ENCODE results near the gene TANC2. TPM values are rescaled to one million over a fixed set of nuclear protein-coding genes. Genes with fewer than 3 reads are reported as not detected.

TANC2 gene
- total RNA-seq: 8.5 and 31.1 TPM in 2 replicates

DNA sequence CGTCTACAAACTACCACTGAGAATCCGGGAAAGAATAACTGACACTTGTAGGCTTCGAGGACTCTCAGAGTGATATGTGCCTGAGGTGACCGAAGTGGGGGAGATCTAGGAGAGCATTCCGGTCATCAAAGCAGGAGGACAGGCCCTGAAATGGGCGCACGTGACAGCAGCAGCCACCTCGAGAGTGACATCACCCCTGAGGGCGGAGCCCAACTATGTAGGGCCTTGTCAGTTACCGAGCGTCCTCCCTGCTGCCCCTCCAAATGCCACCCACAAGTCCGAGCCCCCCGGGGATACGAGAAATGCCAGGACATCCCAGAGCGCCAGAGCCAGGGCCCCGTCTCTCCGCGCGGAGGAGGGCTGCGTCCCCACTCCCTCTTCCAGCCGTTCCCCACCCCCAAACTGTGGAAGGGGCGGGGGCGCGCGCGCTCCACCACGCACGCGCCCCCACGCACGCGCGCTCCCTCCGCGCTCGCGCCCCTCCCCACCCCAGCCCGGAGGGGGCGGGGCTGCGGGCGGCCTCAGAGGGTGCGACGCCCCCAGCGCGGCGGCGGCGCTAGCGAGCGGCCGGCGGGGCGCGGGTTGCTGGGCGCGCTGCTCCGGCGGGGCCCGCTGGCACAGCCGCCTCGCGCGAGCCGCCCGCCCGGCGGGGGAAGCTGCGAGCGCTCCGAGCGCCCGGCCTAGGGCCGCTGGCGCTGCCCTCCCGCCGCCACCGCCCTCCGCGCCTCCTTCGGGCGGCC lies at the start of gene TANC2:
Gene TANC2 (plus strand): TSS at position 550 of the 740 bp plus-strand sequence. CDS start 43,325 bp downstream, outside the sequence.
- TF ChIP-seq CTCF (conservative IDR thresholded peaks at IDR 0.05; ENCODE audit: low read depth, low read length): no peak
- no peak for DNase-seq (ENCODE audit: low read depth)
- H3K4me3 ChIP-seq (ENCODE audit: low read depth, low read length): peak within 1 kb of the TSS; percentile 90

DNA sequence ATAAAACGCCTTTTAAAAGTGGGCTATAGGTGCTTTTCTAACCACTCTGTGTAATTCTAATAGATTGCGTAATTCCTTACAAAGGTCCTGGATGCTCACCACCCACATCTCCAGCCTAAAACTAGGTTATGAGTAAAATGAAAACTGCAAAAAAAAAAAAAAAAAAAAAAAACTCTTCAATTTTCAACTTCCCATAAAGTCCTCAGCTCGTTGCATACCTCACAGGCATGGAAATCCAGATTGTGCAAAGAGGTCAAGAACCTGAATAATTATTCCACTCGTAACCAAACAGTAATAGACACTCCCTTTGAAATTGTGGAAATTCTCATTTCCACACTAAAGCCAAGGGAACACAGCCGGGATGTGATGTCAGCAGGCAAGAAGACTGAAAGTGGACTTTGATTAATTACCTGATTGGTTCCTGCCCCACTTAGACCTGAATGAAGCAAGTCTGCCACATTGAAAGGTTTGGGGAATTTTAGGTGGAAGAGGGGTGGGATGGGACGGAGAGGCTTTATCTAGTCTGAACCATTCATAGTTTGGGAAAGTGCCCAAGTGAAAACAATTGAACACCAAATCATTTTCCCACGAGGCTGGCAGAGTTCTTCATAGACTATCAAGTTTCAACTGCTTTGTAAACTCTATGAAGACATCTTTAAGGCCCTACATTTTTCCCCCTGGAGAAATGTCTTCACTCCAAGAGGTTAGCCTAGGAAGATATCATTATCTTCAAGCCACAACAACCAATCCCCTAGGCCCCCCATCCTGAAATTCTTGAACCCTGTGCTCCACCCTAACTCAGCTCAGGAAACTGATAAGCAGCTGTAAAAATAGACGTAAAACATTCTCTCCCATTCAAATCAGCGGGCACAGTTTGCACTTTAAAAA lies 49.1 kb upstream of the TANC2 start:
- no peak overlapping the region for H3K4me3 ChIP-seq (ENCODE audit: low read depth, low read length)
- no peak for DNase-seq (ENCODE audit: low read depth)
- no peak for TF ChIP-seq CTCF (conservative IDR thresholded peaks at IDR 0.05; ENCODE audit: low read depth, low read length)

- no peak for TF ChIP-seq CTCF (conservative IDR thresholded peaks at IDR 0.05; ENCODE audit: low read depth, low read length)
- H3K4me3 ChIP-seq (ENCODE audit: low read depth, low read length): no peak overlapping the region
- no peak for DNase-seq (ENCODE audit: low read depth)
These were observed 46.6 kb upstream of the TANC2 start for GRCh38 chr17:62919388-62919787.

- TF ChIP-seq CTCF (conservative IDR thresholded peaks at IDR 0.05; ENCODE audit: low read depth, low read length): no peak
- DNase-seq (ENCODE audit: low read depth): no peak
- H3K4me3 ChIP-seq (ENCODE audit: low read depth, low read length): no peak overlapping the region
These were observed 45.7 kb upstream of the TANC2 start for GRCh38 chr17:62920300-62920699.

DNA sequence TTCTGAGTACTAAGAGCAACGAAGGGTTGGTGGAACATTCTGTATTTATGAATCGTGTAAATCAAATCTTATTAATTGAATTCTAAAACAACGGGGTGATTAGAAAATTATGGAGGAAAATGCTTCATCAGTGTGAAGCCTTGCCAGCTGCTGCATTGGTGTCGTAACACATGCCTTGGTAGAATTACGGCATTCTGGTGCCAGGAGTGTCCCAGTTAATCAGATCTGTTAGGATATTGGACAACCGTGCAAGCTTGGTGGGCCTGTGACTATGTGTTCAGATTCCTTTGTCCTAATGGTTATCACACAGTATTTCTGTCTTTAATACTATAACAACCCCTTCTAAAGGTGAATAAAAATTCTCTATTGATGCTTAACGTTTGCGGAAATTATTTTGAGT lies 44.2 kb upstream of the TANC2 start:
- no peak for TF ChIP-seq CTCF (conservative IDR thresholded peaks at IDR 0.05; ENCODE audit: low read depth, low read length)
- no peak overlapping the region for H3K4me3 ChIP-seq (ENCODE audit: low read depth, low read length)
- DNase-seq (ENCODE audit: low read depth): no peak

- no peak for DNase-seq (ENCODE audit: low read depth)
- TF ChIP-seq CTCF (conservative IDR thresholded peaks at IDR 0.05; ENCODE audit: low read depth, low read length): no peak
- no peak overlapping the region for H3K4me3 ChIP-seq (ENCODE audit: low read depth, low read length)
These were observed 42.5 kb upstream of the TANC2 start for GRCh38 chr17:62923258-62924150.

Measured in epithelial cell of proximal tubule (primary cell).